GM19351 (cell line): ENCODE results near the gene DRD2.
A peak's percentile ranks its signal among the peaks of the same experiment; 100 is the strongest.

ENCODE experiments used
- ATAC-seq: cut with Tn5 transposase; IDR thresholded peaks from one replicate; pipeline ENCODE4 v1.9.1; 2021; ENCODE audit warnings: mild to moderate bottlenecking, moderate library complexity; ENCODE audit not compliant: unreplicated experiment

Gene DRD2

DNA sequence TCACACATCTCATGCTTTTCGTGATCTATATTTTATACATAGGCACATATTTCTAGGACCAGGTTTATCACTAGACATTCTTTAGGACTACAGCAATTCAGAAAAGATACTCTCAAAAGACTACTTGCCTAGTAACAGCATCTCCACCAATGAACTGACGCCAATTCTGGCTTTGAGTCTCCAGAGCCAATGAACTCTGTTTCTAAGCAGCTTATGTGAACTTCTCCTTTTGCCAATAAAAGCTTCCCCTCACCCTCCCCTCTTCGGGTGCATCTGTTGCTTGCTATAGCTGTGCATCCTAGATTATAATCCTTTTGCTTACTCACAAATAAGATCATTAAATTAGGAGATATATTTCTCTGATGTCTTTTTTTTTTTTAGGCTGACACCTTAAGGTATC is 99.0 kb downstream of the DRD2 start:
- ATAC-seq: peak; percentile 78

- no peak for ATAC-seq
Observed at GRCh38 chr11:113375402-113375801, 99.8 kb downstream of the DRD2 start.

GRCh38 chr11:113373981-113374560 is 101.1 kb downstream of the DRD2 start:
- no peak for ATAC-seq

DNA sequence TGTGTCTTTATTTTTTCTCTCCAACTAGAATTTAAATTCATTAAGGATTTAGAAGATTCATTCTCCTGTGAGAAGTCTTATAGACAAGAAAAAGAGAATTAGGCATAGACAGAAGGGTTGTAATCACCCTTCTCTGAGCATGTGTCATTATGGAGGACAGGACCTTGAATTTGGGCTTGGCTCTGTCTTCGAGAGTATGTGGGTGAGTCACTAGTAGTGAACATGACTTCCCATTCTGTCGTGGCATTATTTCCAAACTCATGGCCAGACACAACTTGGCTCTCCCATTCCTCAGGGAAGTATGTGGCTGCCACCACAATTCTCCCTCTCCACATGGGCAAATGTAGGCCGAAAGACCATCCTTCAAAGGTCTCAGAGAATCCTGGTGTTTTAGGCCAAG is 101.9 kb downstream of the DRD2 start:
- ATAC-seq: no peak

- ATAC-seq: no peak
Observed at GRCh38 chr11:113372309-113372708, 102.9 kb downstream of the DRD2 start.

DNA sequence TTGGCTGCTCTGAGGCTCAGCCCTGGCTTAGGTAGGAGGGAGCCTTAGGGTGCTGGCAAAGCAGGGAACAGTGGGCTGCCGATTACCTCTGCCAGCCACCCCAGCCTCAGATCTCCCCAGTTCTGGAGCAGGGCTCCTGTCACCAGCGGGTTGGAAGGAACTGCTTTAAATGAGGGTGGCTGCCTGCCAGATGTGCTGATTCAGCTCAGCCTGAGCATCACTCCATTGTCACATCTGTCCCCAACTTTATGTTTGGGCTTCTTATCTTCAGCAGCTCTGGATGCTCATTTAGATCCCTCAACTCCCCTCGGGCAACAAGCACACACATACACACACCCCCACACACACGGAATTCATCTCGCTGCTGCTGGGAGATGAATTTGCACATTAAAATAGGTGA is 104.6 kb downstream of the DRD2 start:
- no peak for ATAC-seq

GRCh38 chr11:113369411-113369810 is 105.8 kb downstream of the DRD2 start:
- no peak for ATAC-seq

- ATAC-seq: no peak
Observed at GRCh38 chr11:113365895-113366294, 109.3 kb downstream of the DRD2 start.

DNA sequence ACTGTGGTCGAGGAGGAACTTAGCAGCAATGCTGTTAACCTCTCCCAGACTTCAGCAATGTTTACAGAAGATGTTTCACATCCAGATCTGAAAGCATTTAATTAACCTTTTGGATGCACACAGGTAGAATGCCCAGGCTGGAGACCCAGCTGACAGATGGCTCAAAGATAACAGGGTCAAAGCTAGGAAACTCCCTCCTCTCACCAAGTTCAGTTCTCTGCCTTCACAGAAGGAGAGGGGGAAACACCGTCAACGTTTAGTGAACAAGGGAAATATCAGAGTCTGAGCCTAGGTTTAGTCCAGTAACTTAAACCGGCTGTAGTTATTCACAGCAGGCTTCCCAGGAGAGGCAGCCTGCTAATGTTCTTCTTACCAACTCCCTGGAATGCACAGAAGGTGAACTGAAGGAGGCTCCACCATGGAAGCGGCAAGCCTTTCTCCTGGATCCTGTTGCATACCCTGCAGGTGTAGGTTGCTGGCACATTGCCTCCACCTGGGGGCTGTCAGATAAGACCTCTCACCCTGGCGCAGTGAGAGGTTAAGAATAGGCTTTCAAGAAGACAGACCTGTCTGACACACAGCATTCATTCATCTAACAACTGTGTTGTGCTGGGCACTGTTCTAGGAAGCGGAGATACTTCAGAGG is 111.1 kb downstream of the DRD2 start:
- no peak for ATAC-seq

DNA sequence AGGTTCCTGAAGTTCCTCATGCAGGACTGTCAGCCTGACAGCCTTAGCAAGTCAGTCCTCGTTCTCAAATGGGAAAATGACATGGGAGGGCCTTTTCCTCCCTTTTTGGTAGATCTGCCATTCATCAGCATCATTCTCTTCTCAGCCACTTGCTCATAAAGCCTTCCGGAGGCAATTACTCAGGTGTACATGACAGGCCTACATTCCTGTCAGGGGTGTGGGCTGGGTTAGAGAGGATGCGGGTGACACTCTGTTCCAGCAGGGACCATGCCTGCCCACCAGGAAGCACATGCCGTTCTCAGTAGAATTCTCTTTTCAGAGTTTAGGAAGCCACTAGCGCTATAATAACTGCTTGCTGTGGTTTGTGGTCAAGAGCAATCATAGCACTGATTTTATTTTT is 111.8 kb downstream of the DRD2 start:
- ATAC-seq: no peak
